Thyroid gland (tissue), 4 donors: ENCODE data around the gene SLC39A8.

Source experiments
- POLR2A ChIP-seq, 2 donors: fragments of 450-650 bp; IDR thresholded peaks; one replicate each; pipeline ENCODE4 v1.6.1; 2017; ENCODE audit warnings: antibody characterized with exemption in 2 of 2, mild to moderate bottlenecking in 2 of 2, moderate library complexity in 1 of 2
- TF ChIP-seq, protein P1 (sequence below), 6 experiments: fragments of 200-600 bp in 3 of 6; fragments of 450-650 bp in 3 of 6; sonication (generic) in 3 of 6; IDR thresholded peaks; one replicate each; pipeline ENCODE4 v1.5.1; 2016 to 2019; ENCODE audit warnings: antibody characterized with exemption in 6 of 6, mild to moderate bottlenecking in 2 of 6, inconsistent platforms in 1 of 6, moderate library complexity in 1 of 6

DNA sequence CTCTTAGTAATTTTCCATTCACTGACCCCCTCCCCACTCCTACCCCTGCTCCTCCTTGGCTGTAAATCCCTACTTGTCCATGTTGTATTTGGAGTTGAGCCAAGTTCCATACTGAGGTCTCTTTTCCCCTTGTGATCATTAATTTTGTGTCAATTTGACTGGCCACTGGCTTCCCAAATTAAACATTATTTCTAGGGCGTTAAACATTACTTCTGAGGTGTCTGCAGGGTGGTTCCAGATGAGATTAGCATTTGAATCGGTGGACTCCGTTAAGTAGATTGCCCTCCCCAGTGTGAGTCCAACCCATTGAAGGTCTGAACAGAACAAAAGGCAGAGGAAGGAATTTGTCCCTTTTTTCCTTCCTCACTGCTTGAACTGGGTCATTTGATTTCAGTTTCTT is 25.7 kb downstream of the SLC39A8 start:
- TF ChIP-seq, protein P1, sequence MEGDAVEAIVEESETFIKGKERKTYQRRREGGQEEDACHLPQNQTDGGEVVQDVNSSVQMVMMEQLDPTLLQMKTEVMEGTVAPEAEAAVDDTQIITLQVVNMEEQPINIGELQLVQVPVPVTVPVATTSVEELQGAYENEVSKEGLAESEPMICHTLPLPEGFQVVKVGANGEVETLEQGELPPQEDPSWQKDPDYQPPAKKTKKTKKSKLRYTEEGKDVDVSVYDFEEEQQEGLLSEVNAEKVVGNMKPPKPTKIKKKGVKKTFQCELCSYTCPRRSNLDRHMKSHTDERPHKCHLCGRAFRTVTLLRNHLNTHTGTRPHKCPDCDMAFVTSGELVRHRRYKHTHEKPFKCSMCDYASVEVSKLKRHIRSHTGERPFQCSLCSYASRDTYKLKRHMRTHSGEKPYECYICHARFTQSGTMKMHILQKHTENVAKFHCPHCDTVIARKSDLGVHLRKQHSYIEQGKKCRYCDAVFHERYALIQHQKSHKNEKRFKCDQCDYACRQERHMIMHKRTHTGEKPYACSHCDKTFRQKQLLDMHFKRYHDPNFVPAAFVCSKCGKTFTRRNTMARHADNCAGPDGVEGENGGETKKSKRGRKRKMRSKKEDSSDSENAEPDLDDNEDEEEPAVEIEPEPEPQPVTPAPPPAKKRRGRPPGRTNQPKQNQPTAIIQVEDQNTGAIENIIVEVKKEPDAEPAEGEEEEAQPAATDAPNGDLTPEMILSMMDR (IDR thresholded peaks at IDR 0.05), result no peak
- TF ChIP-seq POLR2A (IDR thresholded peaks at IDR 0.05), result no peak
